HG03558 (cell line): ENCODE measurements around the gene DLX6.

Source experiments
- ATAC-seq: cut with Tn5 transposase; IDR thresholded peaks from one replicate; pipeline ENCODE4 v1.9.1; 2021; ENCODE audit warnings: moderate number of reproducible peaks; ENCODE audit not compliant: unreplicated experiment; ENCODE audit errors: extremely low read depth

The DLX6 gene

DNA sequence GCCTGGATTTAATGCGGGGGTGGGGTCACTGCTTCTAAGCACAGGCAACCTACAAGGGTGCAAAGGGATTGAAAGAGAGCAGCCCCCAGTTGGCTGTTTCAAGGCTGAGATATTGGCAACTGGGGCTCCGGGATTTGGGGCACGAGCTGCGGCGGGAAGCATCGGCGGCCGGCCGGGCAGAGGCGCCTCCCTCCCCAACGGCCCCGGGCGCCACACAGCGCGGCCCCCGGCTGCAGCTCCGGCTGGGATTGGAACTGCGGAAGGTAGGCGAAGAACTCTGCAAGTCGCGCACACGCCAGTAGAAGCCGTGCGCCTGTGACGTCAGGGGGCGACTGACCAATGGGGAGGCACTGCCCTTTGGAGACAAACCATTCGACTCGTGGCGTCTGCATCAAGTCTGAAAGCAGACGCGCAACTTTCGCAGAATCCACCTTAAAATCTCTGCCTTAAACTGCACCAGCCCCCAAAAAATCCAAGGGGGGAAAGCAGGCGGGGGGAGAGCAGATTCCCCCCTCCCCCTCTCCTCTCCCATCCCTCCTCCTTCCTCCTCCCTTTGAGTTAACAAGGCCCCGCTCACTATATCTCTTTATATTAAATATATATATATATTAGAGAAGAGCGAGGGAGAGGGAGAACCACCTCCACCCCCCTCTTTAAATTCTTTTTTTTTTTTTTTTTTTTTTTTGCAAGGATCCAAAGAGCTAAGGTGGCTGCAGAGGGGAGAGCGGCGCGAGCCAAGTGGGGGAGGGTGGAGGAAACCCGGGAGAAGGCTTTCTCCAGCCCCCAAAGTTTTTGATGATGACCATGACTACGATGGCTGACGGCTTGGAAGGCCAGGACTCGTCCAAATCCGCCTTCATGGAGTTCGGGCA, at the start of gene DLX6:
Gene DLX6, plus strand, starts transcription at position 371 of the 872 bp plus-strand sequence. Its CDS starts 425 bp downstream, at position 796.
- ATAC-seq, result no peak

DNA sequence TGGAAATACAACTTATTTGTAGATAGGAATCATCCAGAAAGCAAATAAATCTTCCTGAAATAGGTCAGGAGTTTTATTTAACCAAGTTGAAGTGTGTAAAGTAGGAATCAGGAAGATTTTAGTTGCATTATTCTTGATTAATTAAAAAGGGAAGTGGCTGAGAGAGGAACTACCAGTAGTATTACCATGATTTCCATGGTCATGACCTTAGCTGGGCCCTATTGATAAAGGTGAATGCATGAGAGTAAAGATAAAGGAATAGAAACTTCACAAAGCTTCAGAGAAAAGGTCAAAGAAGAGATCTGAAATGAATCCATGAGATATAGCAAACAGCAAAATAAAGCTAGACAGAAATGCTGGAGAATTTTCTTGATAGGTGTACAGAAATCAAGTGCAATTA, 46.2 kb upstream of the DLX6 start:
- no peak for ATAC-seq

DNA sequence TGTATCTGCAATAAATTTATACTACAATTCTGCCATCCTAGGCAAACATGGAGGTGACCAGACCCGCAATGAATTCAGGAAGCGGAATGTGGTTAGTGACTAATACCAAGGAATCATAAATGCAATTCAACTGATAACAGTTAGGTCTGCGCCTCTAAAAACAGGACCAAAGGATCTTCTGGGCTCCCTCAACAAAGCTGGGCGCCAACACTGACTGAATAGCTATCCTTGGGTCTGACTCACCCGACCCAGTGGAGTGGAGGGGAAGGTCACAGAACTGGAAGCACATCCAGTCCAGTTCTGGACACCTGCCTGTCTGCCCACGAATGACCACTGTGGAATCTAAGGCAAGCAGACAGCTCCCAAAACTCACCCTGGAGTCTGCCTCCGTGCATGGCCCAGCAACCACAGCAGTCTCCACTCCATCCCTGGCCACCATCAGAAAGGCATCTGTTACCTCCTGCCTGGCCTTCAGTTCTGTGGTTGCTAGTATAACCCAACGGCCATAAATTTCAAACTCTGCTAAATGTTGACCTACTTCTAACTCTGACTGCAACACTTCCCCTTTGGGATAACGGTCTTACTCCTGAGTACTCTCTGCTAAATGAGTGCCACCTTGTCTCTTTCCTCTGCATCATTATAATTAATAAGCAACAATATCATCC, 43.0 kb upstream of the DLX6 start:
- no peak for ATAC-seq

DNA sequence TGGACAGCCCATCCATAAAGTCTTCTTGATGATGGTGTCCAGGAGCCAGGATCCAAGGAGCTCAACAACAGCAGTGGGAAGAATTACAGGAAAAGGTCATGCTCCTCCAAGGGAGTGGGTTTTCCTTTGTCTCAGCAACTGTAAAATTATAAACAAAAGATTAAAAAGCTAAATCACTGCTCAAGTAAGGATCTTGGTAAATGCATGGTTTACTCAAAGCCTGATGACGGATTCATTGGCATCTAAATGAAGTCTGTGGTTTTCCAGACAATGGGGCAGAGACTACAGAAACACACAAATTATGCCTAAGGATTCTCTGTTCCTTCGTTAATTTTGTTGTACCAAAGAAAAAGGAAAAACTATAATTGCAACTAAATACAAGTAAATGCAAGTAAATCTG, 36.4 kb upstream of the DLX6 start:
- no peak for ATAC-seq

DNA sequence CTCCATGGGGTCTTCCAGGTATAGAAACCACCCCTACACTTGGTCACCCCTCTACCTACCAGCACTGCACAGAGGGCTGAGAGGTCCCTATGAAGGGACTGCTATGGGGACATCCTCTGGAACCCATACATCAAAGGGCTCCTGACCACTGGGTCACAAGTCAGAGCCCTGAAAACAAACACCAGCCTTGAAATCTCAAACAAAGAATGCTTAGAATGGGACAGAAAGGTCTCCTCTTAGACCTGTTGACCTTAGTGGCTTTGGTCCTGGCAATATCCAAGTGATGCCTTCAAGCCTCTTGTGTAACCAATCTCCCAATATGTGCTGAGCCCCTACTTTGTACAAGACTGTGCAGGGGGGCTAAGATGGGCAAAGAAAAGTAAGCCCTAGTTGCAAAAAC, 34.6 kb upstream of the DLX6 start:
- no peak for ATAC-seq

DNA sequence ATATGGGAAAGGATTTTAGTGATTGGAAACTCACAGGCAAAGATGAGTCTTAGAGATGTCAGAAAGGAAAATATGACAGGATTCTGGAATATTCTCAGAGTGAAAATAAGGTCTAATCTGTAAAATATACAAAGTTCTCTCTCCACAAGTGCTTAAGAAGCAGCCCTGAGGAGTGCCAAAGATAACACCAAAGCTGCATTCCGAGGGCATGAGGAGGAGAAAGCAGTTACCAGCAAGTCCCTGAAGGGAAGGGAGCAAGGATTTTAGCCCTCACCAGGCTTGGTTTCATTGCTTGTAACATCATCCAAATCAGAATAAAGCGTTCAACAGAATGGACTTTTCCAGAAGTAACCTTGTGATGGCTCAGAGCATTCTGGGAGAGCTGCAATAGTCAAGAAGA, 31.4 kb upstream of the DLX6 start:
- ATAC-seq, result no peak

DNA sequence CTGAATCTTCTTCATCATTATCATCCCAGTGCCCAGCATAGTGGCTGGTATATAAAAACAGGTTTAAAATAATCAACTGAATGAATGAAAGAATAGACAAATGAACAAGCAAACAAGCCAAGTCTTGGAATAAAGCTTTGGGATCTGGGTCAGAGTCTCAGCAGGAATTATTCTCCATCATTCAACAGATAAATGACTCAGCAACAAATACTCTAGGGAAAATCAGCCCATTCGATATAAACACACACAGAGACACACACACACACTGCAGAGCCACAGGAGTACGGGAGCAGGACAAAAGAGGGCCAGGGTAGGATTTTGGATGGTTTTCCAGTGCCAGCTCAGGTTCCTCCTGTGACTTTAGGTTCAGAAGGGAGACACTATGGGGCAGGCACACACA, 29.2 kb upstream of the DLX6 start:
- ATAC-seq, result no peak

DNA sequence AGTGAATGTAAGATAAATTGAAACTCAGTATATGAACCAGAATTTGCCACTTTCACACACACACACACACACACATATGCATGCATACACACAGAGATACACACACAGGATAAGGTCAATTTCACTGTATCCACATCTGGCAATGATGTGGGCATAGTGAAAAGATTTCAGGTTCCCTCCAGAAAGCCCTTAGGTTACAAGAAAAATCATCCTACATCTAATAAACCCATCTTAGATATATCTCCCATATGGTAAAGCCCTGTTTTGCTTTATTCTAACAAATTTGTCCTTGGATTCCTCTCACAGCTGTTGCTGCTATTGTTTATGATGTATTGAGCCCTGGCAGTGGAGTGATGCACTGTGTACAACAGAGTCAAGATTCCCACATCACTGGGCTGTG, 27.9 kb upstream of the DLX6 start:
- ATAC-seq, result no peak

DNA sequence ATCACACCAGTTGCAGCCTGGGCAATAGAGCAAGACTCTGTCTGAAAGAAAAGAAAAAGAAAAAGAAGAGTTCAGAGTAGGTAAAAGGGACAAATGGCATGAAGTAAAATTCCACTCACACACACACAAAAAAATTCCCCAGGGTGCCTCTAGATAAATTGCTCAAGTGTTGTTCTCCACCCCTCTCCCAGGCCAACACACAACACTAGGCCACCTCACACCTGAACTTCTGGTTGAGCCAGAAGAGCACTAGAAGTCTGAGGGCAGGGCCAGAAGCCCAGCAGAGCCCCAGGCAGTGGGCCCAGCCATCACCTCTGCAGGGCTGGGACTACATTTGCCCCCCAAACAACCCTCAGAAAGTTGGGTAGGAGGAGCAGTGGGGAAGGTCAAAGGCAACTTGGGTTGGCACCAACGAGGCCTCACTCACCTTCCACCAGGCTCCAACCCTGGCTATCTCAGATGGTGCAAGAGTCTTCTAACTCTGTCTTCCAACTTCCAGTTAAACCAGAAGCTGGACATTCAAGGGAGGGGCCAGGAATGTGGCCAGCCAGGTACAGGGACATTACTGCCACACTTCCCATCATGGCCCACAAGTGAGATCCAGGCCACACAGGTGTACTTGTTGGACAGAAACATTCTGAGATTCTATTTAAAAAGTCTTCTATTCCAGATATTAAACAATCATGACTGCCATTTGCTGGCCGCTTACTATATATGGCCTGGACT, 25.6 kb upstream of the DLX6 start:
- ATAC-seq, result no peak

DNA sequence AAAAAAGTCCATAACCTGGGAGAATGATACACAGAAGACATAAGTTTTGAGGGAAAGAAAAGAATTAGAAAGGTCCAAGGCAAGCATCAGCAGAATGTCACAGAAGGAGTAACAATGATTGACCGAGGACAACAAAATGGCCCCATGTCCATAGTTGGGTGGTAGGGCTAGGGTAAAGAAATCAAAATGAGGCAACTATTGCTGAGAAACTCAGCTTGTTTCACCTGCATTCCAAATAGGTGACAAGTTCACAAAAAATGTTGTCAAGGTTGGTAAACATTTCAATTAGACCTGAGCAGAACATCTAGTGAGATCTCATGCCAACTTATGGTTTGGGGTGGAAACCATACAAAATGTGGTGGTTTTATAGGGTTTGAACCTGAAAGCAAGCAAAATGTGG, 22.8 kb upstream of the DLX6 start:
- ATAC-seq, result no peak

DNA sequence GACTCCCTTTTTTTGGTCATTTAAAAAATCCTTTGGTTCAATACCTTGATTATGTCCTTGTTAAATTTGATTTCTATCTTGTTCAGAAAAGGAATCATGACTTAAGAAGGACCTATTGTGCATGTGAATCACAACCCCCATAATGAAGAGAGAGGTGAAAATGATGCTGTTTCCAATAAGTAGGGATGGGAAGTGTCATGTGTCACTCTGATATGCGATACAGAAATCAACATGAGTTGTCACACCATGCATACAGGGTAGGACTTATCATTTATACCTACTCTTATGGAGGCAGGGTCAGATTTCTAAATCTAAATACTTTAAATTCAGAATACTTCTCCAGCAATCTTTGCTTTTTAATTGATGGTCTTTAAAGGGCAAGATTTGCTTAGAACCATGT, 19.4 kb upstream of the DLX6 start:
- ATAC-seq, result no peak

DNA sequence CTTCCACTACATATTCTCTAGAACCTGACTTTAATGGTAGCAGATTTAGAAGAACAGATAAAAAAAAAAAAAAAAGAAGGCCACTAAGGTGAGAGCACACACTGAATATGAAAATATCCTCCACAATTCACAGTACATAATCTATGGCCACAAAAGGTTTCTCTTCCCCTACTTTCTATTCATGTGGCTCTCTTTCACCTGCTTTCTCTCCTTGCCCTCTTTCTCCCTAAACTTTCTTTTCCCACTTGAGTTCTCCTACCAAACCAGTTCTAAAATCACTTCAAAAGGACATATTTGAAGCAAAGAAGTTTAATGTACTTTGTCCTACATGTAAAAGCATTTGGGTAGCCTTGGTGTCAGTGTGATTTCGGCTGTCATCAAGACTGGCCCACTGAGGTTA, 18.5 kb upstream of the DLX6 start:
- no peak for ATAC-seq

DNA sequence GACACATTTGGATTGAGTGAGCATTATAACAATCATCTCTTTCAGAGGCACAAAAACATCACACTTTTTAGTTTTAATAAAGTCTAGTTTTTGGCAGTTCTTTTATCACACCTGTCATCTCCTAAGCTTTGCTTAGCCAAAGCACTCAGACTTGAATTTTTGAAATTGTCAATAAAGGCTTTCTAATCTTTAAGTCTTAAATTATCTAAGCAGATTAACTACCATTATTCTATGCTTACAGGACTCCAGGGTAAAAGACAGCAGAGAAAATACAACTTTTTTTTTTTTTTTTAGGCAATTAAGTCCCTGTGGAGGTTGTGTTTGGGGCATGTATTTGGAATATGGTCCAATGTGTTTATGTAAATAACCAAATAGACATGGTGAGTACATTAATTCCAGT, 17.6 kb upstream of the DLX6 start:
- ATAC-seq, result no peak

DNA sequence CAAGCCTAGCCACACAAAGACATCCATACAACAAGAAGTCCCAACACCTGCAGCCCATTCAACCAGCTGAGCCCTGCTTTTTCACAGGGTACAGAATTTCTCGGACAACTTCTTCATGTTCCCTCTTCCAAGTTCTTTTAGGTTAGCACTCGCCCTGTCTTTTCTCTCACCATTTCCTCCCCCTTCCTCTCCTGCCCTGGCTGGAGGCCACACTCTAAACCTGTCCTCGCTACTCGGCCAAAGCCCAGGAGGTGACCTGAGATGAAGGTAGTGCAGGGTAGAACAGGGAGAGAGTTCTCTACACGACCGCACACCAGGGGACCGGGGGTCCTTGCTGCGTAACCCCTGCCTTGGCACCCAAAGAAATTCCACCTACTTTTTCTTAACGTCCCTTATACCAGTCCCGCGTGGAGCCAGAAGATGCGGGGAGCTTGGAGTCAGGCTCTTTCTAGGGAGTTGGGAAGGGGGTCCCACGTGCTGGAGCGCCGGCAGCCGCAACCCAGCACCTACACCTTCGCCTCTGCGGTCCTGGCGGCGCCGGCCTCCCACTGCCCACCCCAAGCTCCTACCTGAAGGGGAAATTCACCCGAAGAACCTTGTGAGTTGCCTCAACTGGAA, 16.0 kb upstream of the DLX6 start:
- ATAC-seq, result no peak

DNA sequence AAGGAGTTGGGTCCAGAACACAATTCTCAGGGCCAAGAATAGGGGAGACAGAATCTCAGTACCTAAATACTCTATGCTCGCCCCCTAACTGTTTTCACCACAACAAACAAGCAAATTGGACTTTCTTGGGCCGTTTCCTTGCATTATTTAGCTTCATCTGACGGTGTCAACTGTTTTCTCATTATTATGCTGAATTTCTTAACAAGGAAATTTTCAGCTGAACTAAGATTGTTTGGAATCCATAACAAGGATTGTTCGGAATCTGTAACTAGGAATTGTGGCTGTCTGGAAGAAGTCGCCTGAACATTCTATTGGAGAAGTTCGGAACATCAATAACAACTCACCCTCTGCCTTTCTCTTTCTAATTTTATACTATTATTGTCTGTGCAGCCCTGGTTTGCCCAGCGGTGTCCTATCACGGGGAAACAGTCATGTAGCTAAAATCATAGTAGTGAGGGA, 15.5 kb upstream of the DLX6 start:
- ATAC-seq, result no peak

DNA sequence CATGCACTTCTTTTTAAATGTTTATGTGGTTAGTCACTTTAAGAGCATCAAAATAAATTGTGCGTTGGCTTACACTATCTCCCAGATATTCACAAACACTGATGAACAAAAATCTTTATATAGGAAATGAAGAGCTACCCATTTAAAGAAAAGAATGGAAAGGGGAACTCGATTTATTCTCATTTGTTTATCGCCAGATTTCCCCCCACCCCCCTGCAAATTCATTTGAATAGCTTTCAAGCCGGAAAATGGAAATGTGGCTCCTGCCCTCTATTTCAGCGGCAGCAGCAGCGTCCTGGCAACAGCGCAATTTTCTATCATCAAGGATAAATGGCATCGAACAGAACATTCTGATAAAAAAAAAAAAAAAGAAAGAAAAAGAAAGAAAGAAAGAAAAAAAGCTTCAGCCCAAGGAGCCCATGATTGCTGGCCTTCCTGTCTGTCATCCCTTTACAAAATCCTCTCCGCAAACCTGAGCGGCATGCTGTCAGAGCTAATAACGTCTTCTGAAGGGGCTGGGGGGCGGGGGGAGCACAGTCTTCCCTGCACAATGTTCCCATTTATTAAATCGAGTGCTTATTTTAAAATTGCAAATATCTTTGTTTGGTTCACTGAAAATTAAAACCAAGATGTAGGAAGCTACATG, 13.7 kb upstream of the DLX6 start:
- ATAC-seq, result no peak

DNA sequence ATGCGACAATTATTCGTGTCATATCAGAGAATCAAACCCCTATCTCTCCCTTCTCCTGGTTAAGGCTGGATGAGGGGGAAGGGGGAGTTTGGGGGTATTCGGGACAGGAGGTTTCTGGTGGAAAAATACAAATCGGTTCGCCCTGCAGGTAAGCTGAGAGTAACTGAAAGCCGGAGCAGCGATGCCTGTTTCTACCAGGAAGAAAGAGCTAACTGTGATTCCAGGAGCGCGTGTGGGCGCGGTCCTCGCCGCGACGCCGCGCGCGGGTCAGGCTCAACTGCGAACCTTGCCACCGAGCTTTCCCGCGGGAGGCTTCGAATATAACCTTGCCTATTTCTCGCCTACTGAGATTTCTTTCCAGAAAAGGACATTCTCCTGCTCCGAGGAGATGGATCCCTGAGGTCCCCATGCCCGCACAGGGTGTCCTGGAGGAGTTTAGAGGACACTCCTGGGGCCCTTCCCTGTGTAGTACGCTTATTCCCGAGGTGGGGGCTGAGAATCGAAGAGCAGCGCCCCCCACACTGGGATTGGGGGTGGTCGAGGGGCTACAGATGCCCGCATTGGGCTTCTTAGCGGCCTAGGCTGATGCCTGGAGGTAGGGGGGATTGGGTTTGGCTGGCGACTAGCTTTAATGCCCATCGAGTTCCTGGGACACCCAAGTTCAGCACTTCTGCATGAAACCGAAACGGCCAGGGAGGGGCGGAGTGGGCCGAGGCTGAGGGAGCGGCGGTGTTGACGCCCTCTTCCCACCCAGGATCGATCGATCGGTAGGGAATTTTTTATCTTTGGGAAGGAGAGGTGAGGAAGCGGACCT, 13.0 kb upstream of the DLX6 start:
- ATAC-seq, result no peak

DNA sequence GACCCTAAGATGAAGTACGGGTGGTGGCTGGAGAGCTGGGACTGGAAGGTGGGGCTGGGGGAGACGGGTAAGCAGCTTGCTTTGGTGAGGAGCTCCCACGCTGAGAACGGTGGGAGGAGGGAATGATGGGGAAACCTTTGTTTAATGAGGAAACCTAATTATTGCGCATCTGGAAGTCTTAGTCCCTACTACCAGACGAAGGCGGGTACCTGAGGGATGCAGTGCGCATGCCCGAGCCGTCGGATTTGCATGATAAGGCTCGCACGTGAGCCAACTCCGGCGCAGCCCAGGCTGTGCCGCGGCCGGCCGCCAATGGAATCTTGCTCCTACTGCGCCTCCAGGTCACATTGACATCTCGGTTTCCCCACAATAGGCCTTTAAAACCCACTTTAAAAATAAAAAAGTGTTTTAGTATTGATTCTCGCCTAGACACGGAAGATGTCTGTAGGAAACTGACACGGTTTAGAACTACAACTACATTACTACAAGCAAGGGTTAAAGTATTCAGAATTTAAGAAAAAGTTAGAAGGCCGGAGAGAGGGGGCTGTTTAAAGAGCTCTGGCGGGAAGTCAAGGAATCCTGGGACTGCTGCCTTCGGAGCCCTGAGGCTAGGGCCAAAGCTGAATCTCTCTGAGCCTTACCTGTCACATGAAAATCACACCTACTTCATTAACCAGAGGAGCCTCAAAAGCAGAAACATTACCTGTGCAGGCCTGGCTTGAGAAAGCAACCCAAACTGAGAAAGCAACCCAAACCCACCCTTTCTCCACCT, 12.1 kb upstream of the DLX6 start:
- no peak for ATAC-seq

DNA sequence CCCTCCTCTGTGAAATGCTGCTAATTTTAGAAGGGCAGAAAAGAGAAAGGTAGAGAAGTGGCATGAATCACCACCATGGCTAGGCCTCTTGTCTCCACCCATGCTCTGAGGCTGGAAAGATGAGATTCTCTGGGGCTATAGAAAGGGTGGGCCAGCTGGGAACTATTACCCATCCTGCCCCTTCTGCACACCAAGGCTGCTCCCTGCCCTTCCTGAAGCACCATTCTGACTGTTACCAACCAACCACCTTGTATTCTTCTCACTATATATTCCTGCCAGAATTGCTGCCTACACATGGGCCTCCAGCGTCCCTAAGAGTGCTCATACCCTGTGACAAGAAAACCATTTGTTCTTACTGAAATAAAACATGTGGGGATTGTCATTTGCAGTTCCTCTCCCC, 11.4 kb upstream of the DLX6 start:
- no peak for ATAC-seq
